ENCODE results near the gene C7orf57.

Gene C7orf57

DNA sequence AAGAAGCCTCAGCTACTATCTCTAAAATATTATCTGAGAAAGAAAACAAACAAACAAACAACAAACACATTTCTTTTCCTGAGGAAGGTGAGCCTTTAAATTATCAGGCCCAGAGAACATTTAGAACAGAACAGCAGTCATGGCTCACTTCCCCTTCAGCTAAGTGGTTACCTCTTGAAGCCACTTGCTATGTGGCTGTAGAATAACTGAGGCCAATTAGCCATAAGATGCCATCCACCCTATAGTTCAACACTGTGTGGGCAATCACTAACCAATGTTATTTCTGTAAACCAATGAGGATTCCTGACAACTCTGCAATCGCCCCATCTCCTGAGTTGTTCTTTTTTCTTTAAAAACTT is 50.1 kb downstream of the C7orf57 start:
- DNase-seq (ENCODE audit: low read depth, low spot score) = no peak

GRCh38 chr7:48085942-48086341 is 50.6 kb downstream of the C7orf57 start:
- DNase-seq (ENCODE audit: low read depth, low spot score) = no peak

- DNase-seq (ENCODE audit: low read depth, low spot score) = no peak
These were observed 52.0 kb downstream of the C7orf57 start for GRCh38 chr7:48087349-48087748.

DNA sequence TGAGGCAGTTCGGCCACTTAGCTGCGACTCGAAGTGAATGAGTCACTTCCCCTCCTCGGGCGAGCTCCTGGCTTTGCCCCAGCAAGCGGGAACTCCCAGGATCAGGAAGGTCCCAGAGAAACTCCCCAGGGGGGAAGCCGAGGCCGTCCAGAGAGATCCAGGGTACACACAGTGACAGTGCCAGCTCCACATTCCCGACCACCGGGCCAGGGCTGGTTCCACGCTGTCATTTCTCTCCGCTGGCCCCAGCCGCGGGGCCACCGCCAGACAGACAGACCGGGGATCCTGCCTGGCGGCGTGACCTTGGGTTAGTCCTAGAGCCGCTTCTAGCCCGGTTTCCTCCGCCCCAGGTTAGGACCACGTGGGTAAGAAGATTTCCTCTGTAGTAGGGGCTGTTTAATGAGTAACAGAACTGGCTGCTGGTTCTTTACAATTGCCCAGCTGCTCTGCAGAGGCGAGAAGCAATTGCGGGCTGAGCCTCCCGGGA is 53.3 kb downstream of the C7orf57 start:
- DNase-seq (ENCODE audit: low read depth, low spot score) = peak; percentile 96

GRCh38 chr7:48089046-48090003 is 54.0 kb downstream of the C7orf57 start, which contains the start of gene UPP1:
Gene UPP1 (plus strand): TSS chr7:48089265. CDS start chr7:48094784, 5,519 bp downstream.
- DNase-seq (ENCODE audit: low read depth, low spot score) = peak; percentile 94

DNA sequence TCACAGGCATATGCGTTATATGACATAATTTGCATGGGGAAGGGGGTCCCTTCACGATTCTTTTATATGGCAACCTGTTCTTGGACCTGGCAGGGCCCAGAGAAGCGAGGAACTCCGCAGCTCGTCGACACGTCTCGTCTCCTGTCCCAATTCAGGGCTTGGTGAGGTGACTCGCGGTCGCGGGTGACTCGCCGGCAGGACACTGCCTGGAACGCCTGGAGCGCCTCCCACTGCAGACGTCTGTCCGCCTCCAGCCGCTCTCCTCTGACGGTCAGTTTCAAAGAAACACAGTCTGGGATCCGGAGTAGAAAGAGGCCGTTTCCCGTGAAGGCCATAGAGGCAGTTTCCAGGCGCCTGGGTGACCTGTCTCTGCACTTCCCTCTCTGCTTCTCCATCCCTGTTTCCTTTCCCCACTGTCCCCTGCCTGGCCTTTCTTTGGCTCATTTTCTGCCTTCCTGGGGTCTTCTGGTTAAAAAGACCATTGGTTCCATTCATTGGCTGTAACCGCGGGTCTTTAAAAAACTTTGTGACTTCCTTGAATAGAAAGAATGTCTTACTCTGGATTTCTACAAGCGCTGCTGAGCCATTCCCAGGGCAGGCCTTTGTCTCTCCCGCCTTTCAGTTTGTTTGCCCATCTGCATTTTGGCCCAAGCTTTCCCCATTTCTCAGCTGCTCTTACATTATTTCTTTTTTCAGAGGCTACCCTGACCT is 54.9 kb downstream of the C7orf57 start:
- DNase-seq (ENCODE audit: low read depth, low spot score) = peak; percentile 65

GRCh38 chr7:48091506-48092433 is 56.4 kb downstream of the C7orf57 start:
- no peak for DNase-seq (ENCODE audit: low read depth, low spot score)

GRCh38 chr7:48094861-48095293 is 59.5 kb downstream of the C7orf57 start:
- DNase-seq (ENCODE audit: low read depth, low spot score) = no peak

DNA sequence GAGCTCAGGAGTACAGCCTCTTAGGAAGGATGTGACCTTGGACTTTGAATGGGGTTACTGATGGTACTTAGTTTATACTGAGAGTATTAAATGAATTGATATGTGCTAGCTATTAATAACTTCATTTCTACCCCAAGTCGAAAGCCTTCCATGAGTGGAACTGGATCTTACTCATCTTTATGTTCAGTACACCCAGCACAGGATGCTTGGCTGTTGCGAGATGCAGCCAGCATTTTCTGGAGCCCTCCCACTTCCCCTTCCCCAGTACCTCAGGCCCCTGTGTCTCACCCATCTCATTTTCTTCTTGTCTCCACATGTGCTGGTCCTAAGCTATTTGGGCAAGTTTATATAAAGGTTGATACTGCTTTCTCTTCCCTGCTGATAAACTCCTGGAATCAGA is 60.9 kb downstream of the C7orf57 start:
- no peak for DNase-seq (ENCODE audit: low read depth, low spot score)

DNA sequence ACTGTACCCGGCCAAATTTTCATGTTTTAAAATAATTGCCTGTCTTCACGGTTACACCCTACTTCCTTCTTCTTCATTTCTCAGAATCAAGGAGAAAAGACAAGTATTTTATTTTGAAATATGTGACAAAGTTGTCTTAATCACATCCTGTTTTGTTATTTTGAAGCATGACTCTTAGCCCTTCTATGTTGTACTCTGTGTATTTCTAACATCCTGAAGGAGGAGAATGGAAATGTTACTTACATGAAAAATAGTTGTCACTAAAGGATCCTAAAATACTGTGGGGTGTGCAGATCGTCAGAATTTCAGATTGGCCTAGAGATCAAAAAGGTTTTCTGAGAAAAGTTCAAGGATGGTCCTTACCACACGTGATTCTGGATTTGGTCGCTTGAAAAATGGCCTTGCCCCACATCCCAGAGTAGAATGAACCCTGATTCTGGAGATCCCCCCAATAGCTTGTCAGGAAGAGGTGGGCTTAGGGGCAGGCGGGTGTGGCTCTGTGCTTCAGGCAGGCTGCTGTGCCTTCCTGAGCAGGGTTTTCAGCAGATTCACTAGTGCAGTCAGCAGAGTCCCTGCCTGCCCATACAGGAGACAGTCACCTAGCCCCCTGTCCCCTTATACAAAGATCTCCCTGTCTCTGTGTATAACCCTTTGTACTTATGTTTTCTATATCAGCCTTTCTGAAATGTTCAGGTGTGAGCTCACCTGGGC is 62.3 kb downstream of the C7orf57 start:
- DNase-seq (ENCODE audit: low read depth, low spot score) = no peak

GRCh38 chr7:48098846-48099245 is 63.5 kb downstream of the C7orf57 start:
- no peak for DNase-seq (ENCODE audit: low read depth, low spot score)

DNA sequence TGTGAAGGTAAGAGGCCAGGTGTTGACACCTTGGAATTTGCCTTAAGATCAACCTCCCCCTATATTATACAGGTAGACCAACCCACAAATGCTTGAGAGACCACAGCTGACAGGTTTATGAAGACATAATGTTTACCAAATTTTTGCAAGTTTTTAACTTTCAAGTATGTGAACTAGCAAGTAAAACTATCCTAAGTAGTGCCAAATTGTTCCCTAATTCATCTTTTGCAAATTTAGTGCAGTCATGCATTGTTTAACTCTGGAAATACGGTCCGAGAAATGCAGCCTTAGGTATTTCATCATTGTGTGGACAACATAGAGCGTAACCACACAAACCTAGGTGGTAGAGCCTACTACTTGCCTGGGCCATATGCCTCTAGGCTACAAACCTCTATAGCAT is 64.4 kb downstream of the C7orf57 start:
- DNase-seq (ENCODE audit: low read depth, low spot score) = no peak

DNA sequence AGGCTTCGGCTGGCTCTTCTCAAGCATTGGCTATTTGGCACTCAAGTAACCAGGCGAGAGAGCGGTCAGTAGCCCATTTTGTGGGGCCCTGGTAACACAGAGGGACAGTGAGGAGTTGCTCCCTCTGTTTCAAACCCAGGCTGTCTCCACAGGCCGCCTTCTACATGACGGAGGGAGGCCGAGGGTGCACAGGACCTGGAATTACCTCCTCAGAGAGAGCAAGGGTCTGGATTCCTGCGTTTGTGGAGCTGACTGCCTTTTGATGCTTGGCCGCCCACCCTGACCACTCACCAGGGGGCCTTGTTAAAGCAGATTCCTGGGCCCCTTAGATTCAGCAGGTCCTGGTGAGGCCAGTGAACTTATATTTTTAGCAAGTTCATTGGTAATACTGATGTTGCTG is 66.0 kb downstream of the C7orf57 start:
- no peak for DNase-seq (ENCODE audit: low read depth, low spot score)

GRCh38 chr7:48101968-48102367 is 66.6 kb downstream of the C7orf57 start:
- no peak for DNase-seq (ENCODE audit: low read depth, low spot score)

DNA sequence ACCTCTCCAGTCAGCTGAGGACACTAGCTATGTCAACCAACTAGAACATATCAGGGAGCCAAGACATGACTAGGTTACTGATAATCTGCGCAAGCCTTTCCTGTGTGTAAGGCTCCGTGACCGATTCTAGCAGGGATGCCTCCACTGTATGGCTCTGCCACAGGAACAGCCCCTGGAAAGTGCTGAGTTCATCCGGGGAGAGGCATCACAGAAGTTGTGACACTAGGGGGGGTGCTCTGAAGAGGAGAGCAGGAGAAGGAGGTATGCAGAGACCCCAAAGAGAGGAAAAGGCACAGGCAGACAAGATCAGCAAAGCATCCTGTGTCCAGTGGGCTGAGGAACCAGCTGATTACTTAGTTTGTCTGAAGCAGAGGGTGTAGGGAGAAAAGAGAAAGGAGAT is 67.2 kb downstream of the C7orf57 start:
- DNase-seq (ENCODE audit: low read depth, low spot score) = no peak

DNA sequence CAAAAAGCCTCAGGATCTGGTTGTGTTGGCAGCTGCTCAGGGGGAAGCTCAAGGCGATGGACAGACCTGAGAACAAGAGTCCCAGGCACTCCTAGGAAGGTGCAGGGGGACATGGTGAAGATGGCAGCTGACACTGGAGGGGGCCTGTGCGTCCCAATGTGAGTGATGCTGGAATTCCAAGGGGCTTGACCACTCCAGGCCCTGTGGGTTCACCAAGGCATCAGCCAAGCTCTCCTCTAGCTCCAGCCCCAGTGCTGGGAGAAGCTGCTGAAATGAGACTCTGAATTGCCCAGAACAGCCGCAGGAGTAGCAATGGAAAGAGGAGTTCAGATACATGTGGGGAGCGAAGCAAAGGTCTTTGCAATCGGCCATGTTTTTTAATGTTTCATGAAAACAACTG is 69.7 kb downstream of the C7orf57 start:
- DNase-seq (ENCODE audit: low read depth, low spot score) = no peak

- no peak for DNase-seq (ENCODE audit: low read depth, low spot score)
These were observed 71.7 kb downstream of the C7orf57 start for GRCh38 chr7:48106906-48107659.

DNA sequence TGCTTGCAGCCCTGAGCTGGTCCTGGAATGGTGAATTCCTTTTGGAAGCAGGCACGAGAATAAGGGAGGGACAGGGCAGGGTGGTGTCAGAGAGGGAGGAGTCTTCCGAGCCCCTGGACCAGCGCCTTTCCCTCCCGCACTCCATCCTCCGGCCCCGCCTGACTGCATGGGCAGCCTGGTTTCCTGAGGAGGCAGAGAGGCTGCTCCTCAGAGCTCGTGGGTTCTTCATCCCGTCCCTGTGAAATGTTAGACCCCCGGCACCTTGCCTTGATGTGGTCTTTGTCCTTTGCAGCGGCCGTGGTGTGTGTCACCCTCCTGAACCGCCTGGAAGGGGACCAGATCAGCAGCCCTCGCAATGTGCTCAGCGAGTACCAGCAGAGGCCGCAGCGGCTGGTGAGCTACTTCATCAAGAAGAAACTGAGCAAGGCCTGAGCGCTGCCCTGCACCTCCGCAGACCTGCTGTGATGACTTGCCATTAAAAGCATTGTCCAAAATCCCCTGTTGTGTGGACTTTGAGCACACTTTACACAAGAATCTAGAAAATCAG is 72.7 kb downstream of the C7orf57 start:
- no peak for DNase-seq (ENCODE audit: low read depth, low spot score)

DNA sequence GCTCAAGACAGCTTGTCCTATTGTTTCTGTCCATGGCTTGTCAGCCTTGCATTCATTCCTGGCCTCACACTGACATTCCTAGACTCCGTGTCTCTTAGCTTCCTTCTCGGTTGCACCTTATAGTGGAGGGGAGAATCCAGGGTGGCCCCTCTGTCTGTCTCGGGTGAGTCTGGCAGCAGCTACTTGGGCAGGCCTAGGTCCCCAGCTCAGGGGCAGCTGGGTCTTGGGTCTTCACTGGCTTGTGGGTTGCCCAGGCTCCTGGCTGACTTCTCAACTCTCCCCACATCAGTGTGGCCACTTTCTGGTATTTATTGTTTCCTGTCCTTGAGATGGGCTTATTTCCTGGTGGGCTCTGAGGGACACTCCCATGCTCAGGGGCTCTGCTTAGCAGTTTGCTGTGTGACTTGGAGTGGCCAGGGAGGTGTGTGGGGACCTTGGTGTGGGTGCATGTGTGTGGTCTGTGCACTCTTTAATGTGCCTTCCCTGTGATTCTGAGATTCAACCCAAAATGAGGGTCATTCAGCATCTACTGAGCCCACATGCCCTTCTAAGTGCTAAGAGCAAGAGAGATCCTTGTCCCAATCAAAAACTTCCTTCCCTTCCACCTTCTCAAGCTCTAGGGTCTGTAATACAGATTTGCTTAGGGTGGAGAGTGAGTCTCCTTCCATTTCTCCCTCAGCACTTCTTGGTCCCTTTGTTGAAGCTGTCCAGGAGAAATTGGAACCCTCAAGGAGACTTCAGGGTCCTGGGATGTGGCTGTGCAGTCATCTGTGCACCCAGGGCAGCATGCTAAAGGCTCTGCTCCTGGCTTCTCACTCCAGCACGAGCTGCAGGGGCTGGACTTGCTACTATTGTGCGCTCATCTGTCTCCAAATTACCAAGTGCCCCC is 73.9 kb downstream of the C7orf57 start:
- DNase-seq (ENCODE audit: low read depth, low spot score) = no peak

All from ELF-1 (cell line).